ENCODE measurements around the gene GSC2.

The GSC2 gene

DNA sequence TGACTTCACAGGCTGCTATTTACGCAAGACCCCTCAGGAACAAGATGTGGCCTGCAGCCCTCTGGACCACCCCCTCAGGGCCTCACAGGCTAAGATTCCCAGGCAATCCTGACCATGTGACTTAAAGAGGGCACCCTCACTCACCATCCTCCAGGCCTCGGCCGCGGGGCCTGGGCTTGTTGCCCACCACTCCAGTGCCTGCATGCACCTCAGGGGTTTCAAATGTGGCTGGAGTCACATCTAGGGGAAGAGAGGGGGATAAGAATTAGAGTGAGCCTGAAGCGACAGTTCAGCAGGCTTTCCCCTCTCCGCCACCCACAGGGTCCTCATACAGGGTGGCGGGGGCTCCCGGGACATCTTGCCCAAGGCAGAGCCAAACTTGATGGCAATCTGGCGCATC, 7.7 kb downstream of the GSC2 start:
- no peak overlapping the region for H3K4me3 ChIP-seq (ENCODE audit: low read depth in 1 of 2, low read length in 2 of 2)
- no peak overlapping the region for H3K9ac ChIP-seq (ENCODE audit: low read depth in 1 of 2, low read length in 2 of 2)
- H3K4me1 ChIP-seq (ENCODE audit: control insufficient read depth in 1 of 2, insufficient read depth in 2 of 2, low read length in 2 of 2), result peaks cover 3 to 12% of the 10 kb centered on the region in 2 donors
- peaks cover under 1 to 5% of the 10 kb centered on the region in 2 donors for H3K27me3 ChIP-seq (ENCODE audit: control insufficient read depth in 1 of 2, insufficient read depth in 2 of 2, low read length in 2 of 2)
- H3K9me3 ChIP-seq (ENCODE audit: control insufficient read depth in 1 of 2, low read length in 2 of 2), result no peaks in the 10 kb centered on the region
- H3K36me3 ChIP-seq (ENCODE audit: control insufficient read depth in 1 of 2, insufficient read depth in 2 of 2, low read length in 2 of 2), result peaks cover 45 to 53% of the 10 kb centered on the region in 2 donors
- no peak overlapping the region for H3K27ac ChIP-seq (ENCODE audit: low read depth, low read length)

DNA sequence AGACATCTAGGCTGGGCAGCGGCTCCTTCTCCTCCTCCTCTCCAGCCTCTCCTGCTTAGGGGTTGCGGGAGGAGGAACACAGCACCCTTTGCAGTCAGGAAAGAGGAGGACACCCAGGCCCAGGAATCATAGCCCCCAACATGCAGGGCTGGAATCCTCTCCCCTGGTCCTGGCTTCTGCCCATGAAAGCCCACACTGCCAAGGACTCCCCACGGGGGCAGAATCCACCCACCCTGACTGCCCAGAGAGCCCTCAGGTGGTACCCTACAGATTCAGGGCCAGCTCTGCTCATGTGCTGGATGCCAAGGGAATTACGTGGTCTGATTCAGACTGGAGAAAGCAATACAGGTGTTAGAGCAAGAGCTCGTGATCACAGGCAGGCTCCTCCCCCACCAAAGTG, 10.1 kb downstream of the GSC2 start:
- H3K9ac ChIP-seq (ENCODE audit: low read depth in 1 of 2, low read length in 2 of 2), result no peak overlapping the region
- H3K4me3 ChIP-seq (ENCODE audit: low read depth in 1 of 2, low read length in 2 of 2), result no peak overlapping the region
- H3K4me1 ChIP-seq (ENCODE audit: control insufficient read depth in 1 of 2, insufficient read depth in 2 of 2, low read length in 2 of 2), result peaks cover 3 to 12% of the 10 kb centered on the region in 2 donors
- H3K27me3 ChIP-seq (ENCODE audit: control insufficient read depth in 1 of 2, insufficient read depth in 2 of 2, low read length in 2 of 2), result no peaks in the 10 kb centered on the region
- H3K9me3 ChIP-seq (ENCODE audit: control insufficient read depth in 1 of 2, low read length in 2 of 2), result no peaks in the 10 kb centered on the region
- peaks cover 47 to 73% of the 10 kb centered on the region in 2 donors for H3K36me3 ChIP-seq (ENCODE audit: control insufficient read depth in 1 of 2, insufficient read depth in 2 of 2, low read length in 2 of 2)
- H3K27ac ChIP-seq (ENCODE audit: low read depth, low read length), result no peak overlapping the region

DNA sequence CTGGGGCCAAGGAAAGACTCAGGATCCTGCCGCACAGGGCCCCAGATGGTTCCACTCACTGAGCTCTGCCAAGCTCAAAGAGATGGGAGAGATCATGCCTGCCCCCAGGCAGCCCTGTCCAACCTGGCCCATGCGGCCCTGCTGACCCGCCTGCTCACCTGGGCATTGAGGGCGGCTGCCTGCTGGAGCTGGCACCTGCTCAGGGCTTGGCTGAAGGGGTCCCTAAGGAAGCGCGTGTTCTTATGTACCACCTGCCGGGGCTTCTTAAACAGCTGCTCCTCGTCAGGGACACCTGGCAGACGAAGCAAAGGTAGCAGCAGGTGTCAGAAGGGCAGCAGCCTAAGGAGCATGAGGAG, 11.1 kb downstream of the GSC2 start:
- Histone ChIP-seq H3K27ac (ENCODE audit: low read depth, low read length) (no peak overlapping the region), H3K4me1 (ENCODE audit: control insufficient read depth in 1 of 2, insufficient read depth in 2 of 2, low read length in 2 of 2) (peaks cover 3 to 10% of the 10 kb centered on the region in 2 donors), H3K4me3 (ENCODE audit: low read depth in 1 of 2, low read length in 2 of 2) (no peak overlapping the region), H3K9me3 (ENCODE audit: control insufficient read depth in 1 of 2, low read length in 2 of 2) (no peaks in the 10 kb centered on the region), H3K27me3 (ENCODE audit: control insufficient read depth in 1 of 2, insufficient read depth in 2 of 2, low read length in 2 of 2) (no peaks in the 10 kb centered on the region), H3K9ac (ENCODE audit: low read depth in 1 of 2, low read length in 2 of 2) (no peak overlapping the region), H3K36me3 (ENCODE audit: control insufficient read depth in 1 of 2, insufficient read depth in 2 of 2, low read length in 2 of 2) (peaks cover 47 to 83% of the 10 kb centered on the region in 2 donors)

DNA sequence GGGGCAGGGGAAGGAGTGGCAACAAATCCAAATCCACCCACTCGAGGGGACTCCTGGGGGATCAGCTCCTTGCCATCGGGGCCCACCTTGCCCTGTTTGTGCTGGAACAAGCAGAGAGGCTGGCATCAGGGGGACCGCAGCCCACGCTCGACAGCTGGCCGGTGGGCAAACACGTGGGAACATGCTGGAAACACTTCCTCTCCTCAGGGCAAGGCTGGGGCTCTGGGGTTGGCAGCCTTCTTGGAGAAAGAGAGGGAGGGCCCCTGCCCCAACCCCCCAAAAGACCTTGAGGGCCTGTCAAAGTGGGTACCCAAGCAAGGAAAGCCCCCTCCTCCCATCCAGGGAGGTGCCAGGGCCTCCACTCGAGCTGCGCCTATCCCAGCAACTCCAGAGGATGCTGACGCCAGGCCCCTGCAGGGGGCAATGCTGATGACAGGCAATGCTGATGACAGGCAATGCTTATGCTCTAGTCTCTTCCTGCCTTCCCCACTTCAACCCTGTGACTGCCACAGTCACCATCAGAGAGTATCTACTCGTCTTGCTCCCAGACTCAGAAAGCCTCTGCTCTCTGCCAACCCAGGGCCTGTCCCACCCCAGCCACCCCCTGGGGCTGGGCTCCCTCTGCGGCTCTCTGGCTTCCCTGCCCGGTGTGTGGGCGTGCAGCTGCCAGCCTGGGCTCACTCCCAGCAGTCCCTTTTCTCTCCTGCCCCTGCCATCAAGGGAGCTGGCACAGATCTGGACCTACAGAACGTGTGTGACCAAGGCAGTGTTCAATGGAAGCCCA, 11.7 kb downstream of the GSC2 start:
- Histone ChIP-seq H3K27ac (ENCODE audit: low read depth, low read length) (no peak overlapping the region), H3K9me3 (ENCODE audit: control insufficient read depth in 1 of 2, low read length in 2 of 2) (no peaks in the 10 kb centered on the region), H3K4me3 (ENCODE audit: low read depth in 1 of 2, low read length in 2 of 2) (no peak overlapping the region), H3K27me3 (ENCODE audit: control insufficient read depth in 1 of 2, insufficient read depth in 2 of 2, low read length in 2 of 2) (no peaks in the 10 kb centered on the region), H3K9ac (ENCODE audit: low read depth in 1 of 2, low read length in 2 of 2) (no peak overlapping the region), H3K36me3 (ENCODE audit: control insufficient read depth in 1 of 2, insufficient read depth in 2 of 2, low read length in 2 of 2) (peaks cover 47 to 89% of the 10 kb centered on the region in 2 donors), H3K4me1 (ENCODE audit: control insufficient read depth in 1 of 2, insufficient read depth in 2 of 2, low read length in 2 of 2) (peaks cover 3 to 4% of the 10 kb centered on the region in 2 donors)

DNA sequence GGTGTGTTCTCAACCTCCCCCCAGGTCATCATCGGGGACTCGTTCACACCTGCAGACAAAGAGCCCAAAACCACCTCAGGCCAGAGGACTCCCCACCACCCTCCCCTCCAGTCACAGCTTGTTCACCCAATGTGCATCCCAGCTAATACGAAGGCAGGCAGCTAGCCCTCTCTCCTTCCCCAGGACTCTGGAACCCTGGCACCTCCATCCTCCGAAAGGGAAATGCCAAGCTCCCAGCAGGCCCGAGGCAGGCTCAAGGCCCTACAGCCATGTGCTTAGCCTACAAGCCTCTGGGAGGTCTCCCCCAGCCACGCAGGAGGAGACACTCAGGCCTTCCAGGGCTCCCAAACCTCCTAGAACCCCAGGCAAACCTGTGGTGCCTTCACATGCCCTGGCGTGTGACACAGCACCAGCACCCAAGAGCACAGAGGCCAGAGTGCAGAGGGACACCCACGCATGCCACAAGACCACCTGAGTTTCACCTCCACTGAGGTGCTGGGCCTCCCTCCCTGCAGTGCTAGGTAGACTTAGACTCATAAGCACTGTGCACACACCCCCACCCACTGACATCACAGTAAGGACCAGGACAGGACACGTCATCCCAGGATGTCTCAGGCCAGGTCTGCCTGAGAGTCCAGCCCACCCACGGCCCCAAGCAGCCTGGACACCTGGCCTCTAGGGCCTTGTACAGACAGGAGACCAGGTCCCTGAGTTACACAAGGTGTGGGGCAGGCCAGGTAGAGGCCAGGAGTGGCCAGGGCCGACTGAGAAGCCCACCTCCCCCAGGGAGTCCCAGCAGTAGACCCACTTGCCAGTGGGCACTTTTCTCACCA, 12.5 kb downstream of the GSC2 start:
- Histone ChIP-seq H3K9ac (ENCODE audit: low read depth in 1 of 2, low read length in 2 of 2) (no peak overlapping the region), H3K27ac (ENCODE audit: low read depth, low read length) (no peak overlapping the region), H3K9me3 (ENCODE audit: control insufficient read depth in 1 of 2, low read length in 2 of 2) (no peaks in the 10 kb centered on the region), H3K27me3 (ENCODE audit: control insufficient read depth in 1 of 2, insufficient read depth in 2 of 2, low read length in 2 of 2) (no peaks in the 10 kb centered on the region), H3K4me1 (ENCODE audit: control insufficient read depth in 1 of 2, insufficient read depth in 2 of 2, low read length in 2 of 2) (no peaks in the 10 kb centered on the region), H3K36me3 (ENCODE audit: control insufficient read depth in 1 of 2, insufficient read depth in 2 of 2, low read length in 2 of 2) (peaks cover 47 to 94% of the 10 kb centered on the region in 2 donors), H3K4me3 (ENCODE audit: low read depth in 1 of 2, low read length in 2 of 2) (no peak overlapping the region)

DNA sequence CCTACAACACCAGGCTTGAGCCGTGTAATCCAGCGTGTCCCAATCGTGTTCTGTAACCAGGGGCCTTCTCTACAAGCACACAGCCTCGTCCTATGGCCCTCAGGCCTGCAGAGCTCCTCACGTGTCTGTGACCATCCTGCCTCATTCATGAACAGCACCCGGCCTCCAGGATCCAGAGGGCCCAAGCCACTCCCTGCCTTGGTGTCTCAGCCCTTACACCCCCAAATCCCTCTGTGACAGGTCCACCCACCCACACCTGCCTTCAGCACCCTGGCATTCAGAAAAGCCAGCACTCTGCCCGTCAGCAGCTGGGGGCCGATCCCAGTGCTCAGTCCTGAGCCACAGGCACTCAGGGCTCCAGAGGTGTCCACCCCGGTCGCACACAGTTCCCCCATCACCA, 13.2 kb downstream of the GSC2 start:
- H3K9me3 ChIP-seq (ENCODE audit: control insufficient read depth in 1 of 2, low read length in 2 of 2), result no peaks in the 10 kb centered on the region
- peaks cover 41 to 93% of the 10 kb centered on the region in 2 donors for H3K36me3 ChIP-seq (ENCODE audit: control insufficient read depth in 1 of 2, insufficient read depth in 2 of 2, low read length in 2 of 2)
- H3K4me1 ChIP-seq (ENCODE audit: control insufficient read depth in 1 of 2, insufficient read depth in 2 of 2, low read length in 2 of 2), result no peaks in the 10 kb centered on the region
- H3K4me3 ChIP-seq (ENCODE audit: low read depth in 1 of 2, low read length in 2 of 2), result no peak overlapping the region
- no peaks in the 10 kb centered on the region for H3K27me3 ChIP-seq (ENCODE audit: control insufficient read depth in 1 of 2, insufficient read depth in 2 of 2, low read length in 2 of 2)
- H3K27ac ChIP-seq (ENCODE audit: low read depth, low read length), result no peak overlapping the region
- no peak overlapping the region for H3K9ac ChIP-seq (ENCODE audit: low read depth in 1 of 2, low read length in 2 of 2)

DNA sequence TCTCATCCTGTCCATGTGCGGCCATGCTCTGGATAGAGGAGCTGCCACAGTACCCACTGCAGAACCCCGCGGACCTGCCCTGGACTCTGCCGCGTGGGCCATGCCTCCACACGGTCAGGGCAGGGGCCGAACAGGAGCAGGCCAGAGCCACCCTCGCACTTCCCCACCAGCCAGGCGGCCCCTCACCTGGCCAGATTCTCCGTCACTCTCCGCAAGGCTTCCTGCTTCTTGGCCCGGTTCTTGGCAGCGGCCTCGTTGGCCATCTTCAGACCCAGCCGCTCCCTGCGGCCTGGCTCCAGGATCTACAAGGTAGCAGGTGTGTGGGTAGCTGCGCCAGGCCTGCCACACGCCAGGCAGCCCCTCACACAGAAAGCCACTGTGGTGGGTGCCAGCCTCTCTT, 15.2 kb downstream of the GSC2 start:
- H3K9ac ChIP-seq (ENCODE audit: low read depth in 1 of 2, low read length in 2 of 2), result no peak overlapping the region
- H3K27me3 ChIP-seq (ENCODE audit: control insufficient read depth in 1 of 2, insufficient read depth in 2 of 2, low read length in 2 of 2), result no peaks in the 10 kb centered on the region
- no peak overlapping the region for H3K27ac ChIP-seq (ENCODE audit: low read depth, low read length)
- H3K4me3 ChIP-seq (ENCODE audit: low read depth in 1 of 2, low read length in 2 of 2), result no peak overlapping the region
- H3K4me1 ChIP-seq (ENCODE audit: control insufficient read depth in 1 of 2, insufficient read depth in 2 of 2, low read length in 2 of 2), result no peaks in the 10 kb centered on the region
- H3K9me3 ChIP-seq (ENCODE audit: control insufficient read depth in 1 of 2, low read length in 2 of 2), result no peaks in the 10 kb centered on the region
- peaks cover 24 to 82% of the 10 kb centered on the region in 2 donors for H3K36me3 ChIP-seq (ENCODE audit: control insufficient read depth in 1 of 2, insufficient read depth in 2 of 2, low read length in 2 of 2)

DNA sequence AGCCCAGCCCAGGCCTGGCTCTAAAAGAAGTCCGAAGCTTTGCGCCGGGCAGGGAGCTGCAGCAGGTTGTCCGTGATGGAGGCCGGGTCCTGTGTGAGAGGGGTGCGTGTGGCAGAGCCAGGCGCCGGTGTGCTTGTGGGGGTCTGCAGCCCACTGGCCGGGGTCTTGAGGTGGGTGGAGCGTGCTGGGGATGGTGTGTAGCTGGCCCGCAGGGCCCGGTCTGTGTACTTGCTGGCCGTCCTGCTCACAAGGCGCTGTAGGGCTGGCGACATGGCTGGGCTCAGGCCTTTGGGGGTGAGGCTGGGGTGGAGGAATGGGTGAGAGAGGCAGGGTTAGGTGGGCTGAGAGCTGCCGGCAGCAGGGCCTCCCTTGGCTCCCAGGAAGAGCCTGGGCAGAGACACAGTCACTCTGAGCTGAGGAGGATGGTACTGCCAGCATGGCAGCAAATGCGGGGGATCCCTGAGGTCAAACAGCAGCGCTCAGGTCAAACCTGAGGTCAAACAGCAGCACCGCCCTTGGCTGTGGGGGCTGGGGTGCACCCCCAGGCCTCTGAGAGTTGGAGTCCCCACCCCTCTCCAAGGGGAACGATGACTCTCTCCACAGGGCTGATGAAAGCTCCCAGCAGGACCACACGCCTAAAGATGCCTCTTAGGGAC, 15.8 kb downstream of the GSC2 start:
- Histone ChIP-seq H3K9me3 (ENCODE audit: control insufficient read depth in 1 of 2, low read length in 2 of 2) (no peaks in the 10 kb centered on the region), H3K36me3 (ENCODE audit: control insufficient read depth in 1 of 2, insufficient read depth in 2 of 2, low read length in 2 of 2) (peaks cover 19 to 76% of the 10 kb centered on the region in 2 donors), H3K27ac (ENCODE audit: low read depth, low read length) (no peak overlapping the region), H3K4me3 (ENCODE audit: low read depth in 1 of 2, low read length in 2 of 2) (no peak overlapping the region), H3K9ac (ENCODE audit: low read depth in 1 of 2, low read length in 2 of 2) (no peak overlapping the region), H3K4me1 (ENCODE audit: control insufficient read depth in 1 of 2, insufficient read depth in 2 of 2, low read length in 2 of 2) (no peaks in the 10 kb centered on the region), H3K27me3 (ENCODE audit: control insufficient read depth in 1 of 2, insufficient read depth in 2 of 2, low read length in 2 of 2) (no peaks in the 10 kb centered on the region)

DNA sequence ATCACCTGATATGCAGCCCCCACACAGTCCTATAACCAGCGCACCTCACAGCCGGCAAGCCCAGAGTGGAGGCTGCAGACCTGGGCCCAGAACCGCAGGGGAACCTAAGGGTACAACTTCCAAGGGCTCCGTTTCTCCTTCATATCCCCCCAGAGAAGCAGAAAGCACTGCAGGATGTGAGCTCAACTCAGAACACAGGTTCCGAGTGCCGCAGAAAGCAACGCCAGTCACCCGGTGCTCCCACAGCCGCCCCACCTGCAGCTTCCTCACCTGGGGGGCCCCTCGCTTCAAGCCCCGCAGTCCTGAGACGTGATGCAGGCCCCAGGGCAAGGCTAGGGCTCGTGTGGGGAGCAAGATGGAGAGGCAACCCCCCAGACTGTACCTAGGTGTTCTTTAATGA, 16.5 kb downstream of the GSC2 start:
- H3K9ac ChIP-seq (ENCODE audit: low read depth in 1 of 2, low read length in 2 of 2), result no peak overlapping the region
- no peak overlapping the region for H3K4me3 ChIP-seq (ENCODE audit: low read depth in 1 of 2, low read length in 2 of 2)
- H3K27ac ChIP-seq (ENCODE audit: low read depth, low read length), result no peak overlapping the region
- no peaks in the 10 kb centered on the region for H3K9me3 ChIP-seq (ENCODE audit: control insufficient read depth in 1 of 2, low read length in 2 of 2)
- H3K27me3 ChIP-seq (ENCODE audit: control insufficient read depth in 1 of 2, insufficient read depth in 2 of 2, low read length in 2 of 2), result no peaks in the 10 kb centered on the region
- no peaks in the 10 kb centered on the region for H3K4me1 ChIP-seq (ENCODE audit: control insufficient read depth in 1 of 2, insufficient read depth in 2 of 2, low read length in 2 of 2)
- H3K36me3 ChIP-seq (ENCODE audit: control insufficient read depth in 1 of 2, insufficient read depth in 2 of 2, low read length in 2 of 2), result peaks cover 11 to 69% of the 10 kb centered on the region in 2 donors

Measured in duodenal mucosa (tissue), 2 donors.